ENCODE results near the gene TFDP1. TPM values are rescaled to one million over a fixed set of nuclear protein-coding genes. Genes with fewer than 3 reads are reported as not detected.
"Not testable (repeated sequence)": the region's sequence is repeated elsewhere in the genome, so short reads cannot be mapped to it uniquely, and the experiment has no call there.

TFDP1 gene
- total RNA-seq, 2 donors from 2014 or later: 48.3 to 57.1 TPM

DNA sequence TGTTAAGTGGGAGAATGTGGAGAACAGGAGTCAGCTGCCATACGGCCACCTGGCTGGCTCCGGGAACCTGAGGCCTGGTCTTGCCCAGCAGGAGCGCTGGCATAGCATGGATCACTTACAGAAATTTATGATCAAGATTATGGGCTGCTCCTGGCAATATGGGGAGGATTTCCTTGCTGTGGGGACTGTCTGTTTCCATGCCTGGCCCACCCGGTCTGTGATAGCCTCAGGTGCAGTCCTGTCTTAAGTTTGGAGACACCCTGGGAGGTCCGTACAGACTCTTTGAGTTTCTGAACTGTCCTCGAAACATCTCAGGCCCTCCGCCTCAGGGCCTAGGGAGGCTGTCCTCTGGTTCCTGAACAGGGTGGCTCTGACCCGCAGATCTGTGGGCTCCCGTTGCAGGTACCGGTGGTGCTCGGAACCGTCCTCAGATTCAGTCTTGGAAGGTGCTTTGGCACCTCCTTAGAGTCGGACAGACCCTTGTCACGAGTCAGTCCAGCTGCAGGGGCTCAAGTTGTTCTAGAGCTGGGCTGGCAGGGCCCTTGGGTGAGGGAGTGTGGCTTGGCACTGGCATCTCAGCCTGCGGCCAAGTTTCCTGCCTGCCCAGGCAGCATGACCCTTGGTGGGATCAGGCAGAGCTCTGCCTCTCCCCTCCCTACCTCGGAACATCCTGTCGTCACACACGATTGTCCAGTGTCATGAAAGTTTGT, 4.9 kb downstream of the TFDP1 start:
- DNase-seq: peak; percentile 51
- intact Hi-C loops (cut with DNase I): no loop called here
- peak; percentile 67 to 78 for ATAC-seq

DNA sequence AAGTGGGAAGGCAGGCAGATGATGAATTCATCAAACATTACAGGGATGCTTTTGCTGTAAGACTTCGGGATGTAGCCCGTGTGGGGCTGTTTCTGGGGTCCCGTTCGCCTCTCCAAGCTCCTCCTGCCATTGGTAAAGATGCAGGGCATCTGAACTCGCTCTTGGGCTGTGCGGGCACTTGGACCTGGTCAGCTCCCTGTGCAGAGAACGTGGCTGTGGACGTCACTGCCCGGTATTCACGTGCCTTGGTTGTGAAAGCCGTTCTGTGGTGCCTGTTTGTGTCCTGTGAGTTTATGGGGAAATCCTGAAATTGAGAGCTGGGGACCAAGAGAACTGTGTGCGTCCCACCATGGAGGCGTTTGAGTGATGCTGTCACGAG, 5.4 kb downstream of the TFDP1 start:
- no peak for ATAC-seq
- intact Hi-C loops (cut with DNase I): no loop called here
- no peak for DNase-seq

DNA sequence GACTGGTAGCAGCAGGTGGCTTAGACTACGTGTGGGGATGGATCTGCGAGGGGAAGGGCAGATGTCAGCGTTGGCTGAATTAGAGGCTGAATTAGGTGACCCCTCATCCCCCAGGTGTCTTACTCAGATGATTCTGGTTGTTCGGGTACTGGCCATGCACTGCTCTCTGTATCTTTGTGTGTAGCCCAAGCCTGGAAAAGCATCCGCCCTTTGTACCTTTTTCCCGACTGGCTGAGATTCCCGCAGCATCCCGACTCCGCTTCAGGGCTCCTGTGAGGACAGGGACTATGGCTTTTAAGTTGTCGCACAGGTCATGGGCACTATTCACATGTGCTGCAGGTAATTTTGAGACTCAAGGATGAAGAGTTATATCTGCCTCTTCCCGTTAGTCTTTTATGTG, 7.2 kb downstream of the TFDP1 start:
- intact Hi-C loops (cut with DNase I): no loop called here
- no peak for ATAC-seq
- no peak for DNase-seq

DNA sequence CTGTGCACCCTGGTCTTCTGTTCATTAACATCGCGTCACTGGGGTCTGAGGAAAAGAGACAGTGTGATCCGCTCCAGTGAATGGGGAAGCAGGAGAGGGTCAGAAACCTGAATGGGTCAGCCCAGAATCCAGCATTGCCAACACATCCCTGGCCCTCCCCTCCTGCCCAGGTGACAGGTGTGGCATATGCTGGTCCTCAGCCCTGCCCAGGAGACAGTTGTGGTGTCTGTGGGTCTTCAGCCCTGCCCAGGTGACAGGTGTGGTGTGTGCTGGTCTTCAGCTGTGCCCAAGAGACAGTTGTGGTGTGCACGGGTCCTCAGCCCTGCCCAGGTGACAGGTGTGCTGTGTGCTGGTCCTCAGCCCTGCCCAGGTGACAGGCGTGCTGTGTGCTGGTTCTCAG, 8.0 kb downstream of the TFDP1 start:
- intact Hi-C loops (cut with DNase I): no loop called here

DNA sequence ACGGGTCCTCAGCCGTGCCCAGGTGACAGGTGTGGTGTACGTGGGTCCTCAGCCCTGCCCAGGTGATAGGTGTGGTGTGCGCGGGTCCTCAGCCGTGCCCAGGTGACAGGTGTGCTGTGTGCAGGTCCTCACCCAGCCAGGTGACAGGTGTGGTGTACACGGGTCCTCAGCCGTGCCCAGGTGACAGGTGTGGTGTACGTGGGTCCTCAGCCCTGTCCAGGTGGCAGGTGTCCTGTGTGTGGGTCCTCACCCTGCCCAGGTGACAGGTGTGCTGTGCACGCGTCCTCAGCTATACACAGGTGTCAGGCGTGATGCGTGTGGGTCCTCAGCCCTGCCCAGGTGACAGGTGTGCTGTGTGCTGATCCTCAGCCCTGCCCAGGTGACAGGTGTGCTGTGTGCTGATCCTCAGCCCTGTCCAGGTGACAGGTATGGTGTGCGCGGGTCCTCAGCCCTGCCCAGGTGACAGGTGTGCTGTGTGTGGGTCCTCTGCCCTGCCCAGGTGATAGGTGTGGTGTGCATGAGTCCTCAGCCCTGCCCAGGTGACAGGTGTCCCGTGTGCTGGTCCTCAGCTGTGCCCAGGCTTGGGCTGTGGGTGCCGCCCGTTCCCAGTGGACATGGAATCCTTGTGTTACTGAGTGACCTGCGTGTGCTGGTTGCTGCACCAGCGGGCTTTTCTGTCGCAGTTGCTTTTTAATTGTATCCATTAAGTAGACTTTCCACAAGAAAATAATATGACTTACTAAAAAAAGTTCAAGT, 9.7 kb downstream of the TFDP1 start:
- DNase-seq; ATAC-seq; intact Hi-C loops (cut with DNase I): not testable (repeated sequence)

More for the DNA sequence above, 8.0 kb downstream of the TFDP1 start:
- ATAC-seq: no peak
- no peak for DNase-seq

DNA sequence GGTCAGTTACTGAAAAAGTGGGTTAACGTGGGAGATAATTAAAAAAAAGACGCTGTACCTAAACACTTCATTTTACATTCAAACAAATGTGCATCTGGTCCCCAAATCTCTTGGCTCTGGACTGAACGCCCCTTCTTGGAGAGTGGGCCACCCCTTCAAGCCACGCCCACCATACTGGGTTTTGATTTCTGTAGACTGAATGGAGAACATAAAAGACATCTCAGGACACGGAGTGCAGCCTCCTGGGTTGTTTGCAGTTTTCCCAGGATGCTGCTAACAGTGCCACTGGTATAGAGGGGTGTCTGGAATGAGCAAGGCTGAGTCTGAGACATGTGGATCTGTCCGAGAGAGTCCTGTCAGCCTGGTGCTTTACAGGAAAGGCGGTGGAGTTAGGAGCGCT, 10.6 kb downstream of the TFDP1 start:
- ATAC-seq (no peak), DNase-seq (no peak)
- intact Hi-C loops (cut with DNase I): no loop called here

- ATAC-seq (no peak), DNase-seq (no peak)
- intact Hi-C loops (cut with DNase I): no loop called here
Measured at GRCh38 chr13:113596321-113597200, 12.0 kb downstream of the TFDP1 start.

DNA sequence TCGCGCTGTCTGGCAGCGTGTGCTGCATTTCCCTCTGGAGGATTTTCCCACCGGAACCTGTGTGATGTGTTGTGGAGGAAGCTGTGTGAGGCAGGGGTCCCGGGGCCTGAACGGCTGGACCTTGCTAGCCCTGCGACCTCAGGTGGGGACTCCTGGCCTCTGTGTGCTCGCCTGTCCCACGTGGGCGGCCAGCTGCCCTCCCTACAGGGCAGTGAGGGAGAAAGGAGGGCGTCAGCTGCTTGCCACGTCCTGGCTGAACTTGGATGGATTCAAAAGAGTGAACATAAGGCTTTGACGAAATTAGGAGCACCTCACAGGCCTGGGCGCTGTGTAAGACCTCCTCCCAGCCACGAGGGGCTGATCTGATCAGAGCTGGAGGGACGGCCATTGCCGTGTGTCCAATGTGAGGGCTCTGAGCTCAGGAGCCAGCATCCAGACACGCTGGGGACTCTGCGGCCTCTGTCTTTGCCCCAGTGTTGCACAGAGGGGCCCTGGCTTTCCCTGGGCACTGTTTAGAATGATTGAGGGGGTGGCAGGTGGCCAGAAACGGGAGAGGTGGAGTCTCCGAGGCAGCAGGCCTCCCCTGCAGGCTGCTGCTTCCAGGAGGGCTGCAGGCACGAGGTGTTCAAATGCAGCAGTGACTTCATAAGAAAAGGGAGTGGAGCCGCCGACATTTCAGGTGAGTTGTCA, 13.0 kb downstream of the TFDP1 start:
- ATAC-seq: no peak
- intact Hi-C loops (cut with DNase I): no loop called here
- DNase-seq: no peak

GRCh38 chr13:113598081-113598410, 13.5 kb downstream of the TFDP1 start:
- ATAC-seq (no peak), DNase-seq (no peak)
- intact Hi-C loops (cut with DNase I): no loop called here

GRCh38 chr13:113598481-113598880, 13.9 kb downstream of the TFDP1 start:
- no peak for ATAC-seq
- intact Hi-C loops (cut with DNase I): no loop called here
- DNase-seq: no peak

DNA sequence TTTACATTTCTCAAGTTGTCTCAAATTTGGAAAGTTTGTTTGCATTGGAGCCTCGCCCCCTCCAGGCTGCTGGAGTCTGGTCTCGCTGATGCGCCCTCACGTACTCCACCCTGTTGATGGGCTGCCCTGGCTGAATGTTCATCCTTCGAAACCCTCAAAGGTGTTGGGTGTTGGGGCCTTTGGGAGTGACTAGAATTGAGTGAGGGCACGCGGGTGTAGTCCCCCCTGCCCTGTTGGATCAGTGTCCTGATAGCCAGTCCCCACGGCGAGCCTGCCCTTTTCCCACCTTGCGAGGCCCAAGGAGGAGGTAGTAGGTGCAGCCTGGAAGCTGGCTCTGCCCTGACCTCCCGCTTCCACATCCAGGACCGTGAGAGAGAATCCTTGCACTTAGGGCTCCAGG, 14.8 kb downstream of the TFDP1 start:
- DNase-seq: no peak
- no peak for ATAC-seq
- intact Hi-C loops (cut with DNase I): no loop called here

DNA sequence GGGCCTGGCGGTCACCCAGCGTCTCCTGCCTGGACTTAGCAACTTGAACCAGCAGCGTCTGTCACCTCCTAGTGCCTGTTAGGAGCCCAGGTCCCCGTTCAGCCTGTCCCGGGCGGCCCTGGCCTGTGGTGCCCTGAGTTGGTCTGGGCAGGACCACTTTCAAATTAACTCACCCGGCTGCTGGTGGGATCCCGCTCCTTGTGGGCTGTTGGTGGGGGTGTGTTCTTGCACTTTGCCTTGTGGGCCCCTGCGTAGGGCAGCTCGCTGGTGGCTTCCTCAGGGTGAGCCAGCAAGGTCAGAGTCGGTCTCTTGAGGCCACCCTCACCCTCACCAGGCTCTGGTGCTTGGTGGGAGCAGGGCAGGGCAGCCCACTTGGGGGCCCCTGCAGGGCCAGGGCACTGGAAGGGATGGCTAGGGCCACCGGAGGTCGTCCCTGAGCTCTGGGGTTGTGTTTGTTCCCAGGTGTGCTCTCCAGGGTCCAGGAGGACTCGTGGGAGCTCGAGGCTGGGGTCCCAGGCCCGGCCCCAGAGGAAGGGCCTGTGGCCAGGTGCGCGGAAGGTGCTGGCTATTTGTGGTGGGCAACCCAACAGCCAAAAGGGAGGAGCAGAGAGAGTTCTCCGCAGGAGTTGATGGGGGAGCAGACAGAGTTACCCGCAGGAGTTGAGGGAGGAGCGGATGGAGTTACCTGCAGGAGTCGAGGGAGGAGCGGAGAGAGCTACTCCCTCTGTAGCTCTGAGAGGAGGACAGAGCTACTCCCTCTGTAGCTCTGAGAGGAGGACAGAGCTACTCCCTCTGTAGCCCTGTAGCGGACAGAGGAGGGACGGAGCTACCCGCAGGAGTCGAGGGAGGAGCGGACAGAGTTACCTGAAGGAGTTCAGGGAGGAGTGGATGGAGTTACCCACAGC, 16.9 kb downstream of the TFDP1 start:
- DNase-seq: no peak
- intact Hi-C loops (cut with DNase I): no loop called here
- ATAC-seq: no peak

- intact Hi-C loops (cut with DNase I): no loop called here
Measured at GRCh38 chr13:113602291-113602988, 17.9 kb downstream of the TFDP1 start.

DNA sequence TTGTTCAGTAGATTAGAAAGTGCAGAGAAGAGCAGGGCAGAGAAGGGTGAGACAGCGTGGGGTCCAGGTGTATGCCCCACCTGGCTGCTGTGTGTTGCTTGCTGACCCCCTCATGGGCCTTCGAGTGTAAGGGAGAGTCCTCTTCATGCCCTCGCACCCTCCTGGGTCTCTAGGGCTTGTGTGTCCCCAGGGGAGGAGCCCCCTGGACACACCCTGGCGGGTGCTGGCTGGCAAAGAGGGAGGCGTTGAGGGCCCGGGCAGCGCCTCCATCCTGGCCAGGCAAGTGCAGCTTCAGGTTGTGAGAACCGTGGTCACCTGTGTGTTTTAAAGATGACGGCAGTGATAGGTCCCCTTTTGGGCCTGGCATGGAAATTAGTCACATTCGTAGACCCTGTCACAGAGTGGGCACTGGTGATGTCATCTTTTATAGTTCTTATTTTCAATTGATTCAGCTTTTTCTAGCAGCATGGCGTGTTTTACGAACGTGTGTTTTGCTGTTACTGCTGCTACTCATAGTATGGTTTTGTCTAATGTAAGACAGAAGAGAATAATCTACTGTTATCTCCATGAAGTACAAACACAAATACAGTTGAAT, 18.7 kb downstream of the TFDP1 start:
- DNase-seq: no peak

More at GRCh38 chr13:113602291-113602988, 17.9 kb downstream of the TFDP1 start:
- ATAC-seq (no peak), DNase-seq (no peak)

DNA sequence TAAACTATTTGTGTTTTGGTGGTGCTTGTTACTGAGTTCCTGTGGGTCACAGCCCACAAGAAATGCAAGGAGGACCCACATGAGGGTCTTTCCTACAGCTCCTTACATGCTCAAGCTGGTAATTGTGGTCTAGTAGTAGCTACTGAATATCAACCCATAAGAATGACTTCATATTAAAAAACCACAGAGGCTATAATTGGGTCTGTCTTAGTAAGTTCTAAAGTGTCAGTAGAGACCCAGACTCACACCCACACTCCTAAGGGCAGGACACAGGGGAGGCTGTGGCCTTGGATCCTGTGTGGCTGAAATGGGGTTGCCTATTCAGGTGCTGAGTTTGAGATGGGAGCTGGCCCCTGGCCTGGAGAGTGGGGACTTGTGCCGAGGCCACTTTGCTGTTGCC, 19.6 kb downstream of the TFDP1 start:
- intact Hi-C loops (cut with DNase I): no loop called here
- DNase-seq (no peak), ATAC-seq (no peak)

More for the DNA sequence above, 18.7 kb downstream of the TFDP1 start:
- no peak for ATAC-seq
- intact Hi-C loops (cut with DNase I): no loop called here

DNA sequence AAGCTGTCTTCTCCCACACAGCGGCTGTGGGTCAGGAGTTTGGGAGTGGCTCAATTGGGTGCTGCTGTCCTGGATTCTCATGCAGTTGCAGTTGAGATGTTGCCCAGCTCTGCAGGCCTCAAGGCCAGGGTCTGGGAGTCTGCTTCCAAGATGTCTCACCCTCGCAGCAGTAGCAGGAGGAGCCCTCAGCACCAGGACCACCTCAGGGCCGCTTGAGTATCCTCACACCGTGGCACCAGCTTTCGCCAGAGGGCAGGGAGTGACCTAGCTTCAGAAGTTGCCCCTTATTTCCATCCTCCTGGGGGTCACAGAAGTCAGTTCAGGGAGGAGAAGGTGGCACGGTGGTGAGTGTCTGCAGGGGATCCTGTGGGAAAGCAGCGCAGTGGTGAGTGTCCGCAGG, 20.9 kb downstream of the TFDP1 start:
- DNase-seq (no peak), ATAC-seq (no peak)
- intact Hi-C loops (cut with DNase I): no loop called here

GRCh38 chr13:113605866-113606438, 21.4 kb downstream of the TFDP1 start:
- DNase-seq (no peak), ATAC-seq (no peak)
- intact Hi-C loops (cut with DNase I): no loop called here

Measured in left cardiac atrium (tissue), 4 donors.